VCaP (cell line): ENCODE measurements around the gene ABCA3.

Experiments
- H3K27ac ChIP-seq: fragments of 450-650 bp; 2 replicates; pipeline ENCODE4 v1.5.1; 2017
- TF ChIP-seq, protein P1 (sequence below): fragments of 450-650 bp; conservative IDR thresholded peaks from 2 replicates; pipeline ENCODE4 v1.5.1; 2017; ENCODE audit warnings: mild to moderate bottlenecking, moderate library complexity

ABCA3 gene

DNA sequence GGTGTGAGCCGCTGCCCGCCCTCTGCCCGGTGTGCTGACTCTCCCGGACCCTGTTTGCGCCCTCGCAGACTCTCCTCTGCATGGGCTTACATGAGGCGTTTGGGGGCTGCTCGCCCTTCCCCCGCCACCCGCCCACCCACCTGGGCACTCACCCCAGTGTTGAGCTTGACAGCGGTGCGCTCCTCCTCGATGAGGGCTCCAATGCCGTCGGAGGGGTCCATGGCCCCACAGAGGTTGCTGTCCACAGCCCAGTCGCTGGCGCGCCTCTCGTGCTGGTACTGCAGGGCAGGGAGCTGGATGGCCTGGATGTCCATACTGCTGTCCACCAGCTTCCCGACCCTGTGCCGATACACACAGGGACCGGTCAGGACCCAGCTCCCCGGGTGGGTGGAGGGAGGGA, 51.2 kb downstream of the ABCA3 start:
- no peak overlapping the region for H3K27ac ChIP-seq
- TF ChIP-seq, protein P1, sequence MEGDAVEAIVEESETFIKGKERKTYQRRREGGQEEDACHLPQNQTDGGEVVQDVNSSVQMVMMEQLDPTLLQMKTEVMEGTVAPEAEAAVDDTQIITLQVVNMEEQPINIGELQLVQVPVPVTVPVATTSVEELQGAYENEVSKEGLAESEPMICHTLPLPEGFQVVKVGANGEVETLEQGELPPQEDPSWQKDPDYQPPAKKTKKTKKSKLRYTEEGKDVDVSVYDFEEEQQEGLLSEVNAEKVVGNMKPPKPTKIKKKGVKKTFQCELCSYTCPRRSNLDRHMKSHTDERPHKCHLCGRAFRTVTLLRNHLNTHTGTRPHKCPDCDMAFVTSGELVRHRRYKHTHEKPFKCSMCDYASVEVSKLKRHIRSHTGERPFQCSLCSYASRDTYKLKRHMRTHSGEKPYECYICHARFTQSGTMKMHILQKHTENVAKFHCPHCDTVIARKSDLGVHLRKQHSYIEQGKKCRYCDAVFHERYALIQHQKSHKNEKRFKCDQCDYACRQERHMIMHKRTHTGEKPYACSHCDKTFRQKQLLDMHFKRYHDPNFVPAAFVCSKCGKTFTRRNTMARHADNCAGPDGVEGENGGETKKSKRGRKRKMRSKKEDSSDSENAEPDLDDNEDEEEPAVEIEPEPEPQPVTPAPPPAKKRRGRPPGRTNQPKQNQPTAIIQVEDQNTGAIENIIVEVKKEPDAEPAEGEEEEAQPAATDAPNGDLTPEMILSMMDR, result no peak

DNA sequence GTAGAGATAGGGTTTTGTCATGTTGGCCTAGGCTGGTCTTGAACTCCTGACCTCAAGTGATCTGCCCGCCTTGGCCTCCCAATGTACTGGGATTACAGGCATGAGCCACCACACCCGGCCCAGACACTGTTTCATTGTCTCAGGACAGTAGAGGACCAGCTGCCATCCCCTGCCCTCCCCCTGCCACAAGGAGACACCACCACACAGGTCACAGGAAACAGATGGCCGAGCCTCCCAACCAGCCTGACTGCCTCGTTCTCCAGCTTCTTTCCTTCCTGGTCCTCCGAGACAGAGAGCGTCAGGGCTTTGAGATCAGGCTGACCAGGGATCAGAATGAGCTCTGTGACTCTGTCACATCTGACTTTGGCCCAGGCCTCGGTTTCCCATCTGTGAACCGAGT, 51.8 kb downstream of the ABCA3 start:
- TF ChIP-seq, protein P1, result no peak
- no peak overlapping the region for H3K27ac ChIP-seq

DNA sequence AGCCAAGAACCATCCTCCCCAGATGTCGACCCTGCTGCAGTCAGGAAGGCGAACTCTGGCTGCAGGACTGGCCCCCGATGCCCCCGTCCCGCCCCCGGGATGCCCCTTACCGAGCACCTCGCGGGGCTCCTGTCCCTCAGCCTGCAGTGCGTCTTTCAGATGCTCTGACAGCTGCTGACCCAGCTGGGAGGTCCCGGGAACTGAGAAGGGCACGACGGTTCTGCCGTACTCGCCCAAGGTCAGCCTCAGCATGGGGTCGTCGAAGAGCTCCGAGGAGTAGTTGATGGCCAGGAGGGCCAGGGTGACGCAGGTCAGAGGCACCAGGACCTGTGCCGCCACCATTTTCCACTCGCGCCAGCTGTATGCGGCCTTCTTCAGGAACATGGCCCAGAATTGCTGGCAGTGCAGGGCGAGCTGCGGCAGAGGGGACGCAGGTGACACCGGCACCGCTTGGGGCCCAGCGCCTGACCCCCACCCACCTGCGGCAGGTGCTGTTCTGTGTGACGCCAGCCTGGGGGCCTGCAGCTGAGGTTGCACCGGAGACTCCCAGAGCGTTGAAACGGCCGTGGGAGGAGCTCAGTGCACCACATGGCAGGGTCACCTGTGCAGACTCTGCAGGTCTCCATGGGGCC, 52.5 kb downstream of the ABCA3 start:
- TF ChIP-seq, protein P1, result no peak
- no peak overlapping the region for H3K27ac ChIP-seq

DNA sequence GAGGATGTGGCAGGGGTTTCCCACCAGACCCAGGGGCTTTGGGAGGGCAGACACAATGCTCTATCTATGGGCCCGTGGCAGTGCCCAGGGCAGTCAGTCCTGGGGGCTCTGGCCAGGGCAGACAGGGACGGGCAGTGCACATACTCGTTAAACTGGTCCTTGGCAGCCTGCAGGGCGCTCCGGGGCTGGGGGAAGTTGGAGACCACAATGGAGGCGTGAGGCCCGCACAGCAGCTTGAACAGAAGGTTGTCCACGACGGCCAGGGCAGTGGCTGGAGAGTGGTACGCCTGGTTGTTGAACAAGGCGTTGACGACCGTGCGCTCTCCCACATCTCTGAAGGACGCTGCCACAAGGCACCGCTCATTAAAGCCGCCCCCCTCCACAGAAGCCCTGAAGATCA, 54.0 kb downstream of the ABCA3 start:
- no peak overlapping the region for H3K27ac ChIP-seq
- TF ChIP-seq, protein P1, result no peak

DNA sequence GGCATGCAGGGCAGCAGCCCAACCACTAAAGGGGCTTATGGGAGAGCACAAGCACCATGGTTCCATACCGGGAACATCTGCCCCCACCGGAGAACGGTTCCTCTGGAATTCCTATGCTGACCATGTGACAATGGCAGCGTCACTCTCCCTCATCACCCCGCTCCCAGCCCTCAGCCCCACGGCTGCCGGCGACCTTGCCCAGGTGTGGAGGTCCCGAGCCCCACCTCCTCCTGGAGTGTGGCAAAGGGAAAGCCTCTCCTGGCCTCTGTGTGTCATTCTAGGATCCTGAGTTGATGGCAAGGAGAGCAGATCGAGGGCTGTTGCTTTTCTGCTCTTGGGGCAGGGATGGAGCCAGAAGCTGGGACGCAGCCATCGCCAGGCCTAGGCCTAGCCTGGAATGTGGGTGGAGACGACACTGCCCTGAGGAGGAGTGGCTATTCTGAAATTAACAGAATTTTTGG, 54.8 kb downstream of the ABCA3 start:
- H3K27ac ChIP-seq, result no peak overlapping the region
- TF ChIP-seq, protein P1, result no peak

DNA sequence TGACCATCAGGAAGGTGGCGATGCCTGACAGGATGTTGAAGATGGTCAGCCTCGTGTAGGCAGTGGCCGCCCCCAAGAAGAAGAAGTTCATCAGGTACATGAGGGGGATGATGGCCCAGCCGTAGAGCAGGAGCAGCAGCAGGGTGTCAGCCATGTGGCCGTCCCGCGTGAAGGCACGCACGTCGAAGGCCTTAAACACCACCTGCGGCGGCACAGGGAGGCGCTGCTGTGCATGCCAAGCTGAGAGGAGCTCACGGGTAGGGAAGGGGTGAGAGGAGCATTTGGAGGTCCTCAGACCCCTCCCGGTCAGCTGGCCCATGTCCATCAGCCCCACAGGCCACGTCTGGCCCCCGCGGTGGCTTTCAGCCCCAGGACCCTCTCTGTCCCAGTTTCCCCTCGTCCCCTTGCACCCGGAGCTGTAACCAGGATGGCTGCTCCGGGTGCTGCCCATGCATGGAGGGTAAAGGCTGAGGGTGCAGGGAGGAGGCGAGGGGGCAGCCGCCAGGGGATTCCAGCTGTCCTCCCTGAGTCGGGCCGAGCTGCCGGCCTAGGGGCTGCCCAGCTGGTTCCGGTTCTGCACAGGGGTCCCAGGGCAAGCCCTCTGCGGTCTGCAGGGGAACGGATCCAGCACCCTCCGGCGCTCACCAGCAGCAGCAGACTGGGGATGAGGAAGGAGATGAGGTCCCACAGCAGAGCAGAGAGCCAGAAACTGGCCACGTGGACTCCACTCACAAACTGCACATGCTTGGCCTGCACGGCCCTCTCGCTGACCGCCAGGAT, 55.5 kb downstream of the ABCA3 start:
- TF ChIP-seq, protein P1, result no peak
- no peak overlapping the region for H3K27ac ChIP-seq

DNA sequence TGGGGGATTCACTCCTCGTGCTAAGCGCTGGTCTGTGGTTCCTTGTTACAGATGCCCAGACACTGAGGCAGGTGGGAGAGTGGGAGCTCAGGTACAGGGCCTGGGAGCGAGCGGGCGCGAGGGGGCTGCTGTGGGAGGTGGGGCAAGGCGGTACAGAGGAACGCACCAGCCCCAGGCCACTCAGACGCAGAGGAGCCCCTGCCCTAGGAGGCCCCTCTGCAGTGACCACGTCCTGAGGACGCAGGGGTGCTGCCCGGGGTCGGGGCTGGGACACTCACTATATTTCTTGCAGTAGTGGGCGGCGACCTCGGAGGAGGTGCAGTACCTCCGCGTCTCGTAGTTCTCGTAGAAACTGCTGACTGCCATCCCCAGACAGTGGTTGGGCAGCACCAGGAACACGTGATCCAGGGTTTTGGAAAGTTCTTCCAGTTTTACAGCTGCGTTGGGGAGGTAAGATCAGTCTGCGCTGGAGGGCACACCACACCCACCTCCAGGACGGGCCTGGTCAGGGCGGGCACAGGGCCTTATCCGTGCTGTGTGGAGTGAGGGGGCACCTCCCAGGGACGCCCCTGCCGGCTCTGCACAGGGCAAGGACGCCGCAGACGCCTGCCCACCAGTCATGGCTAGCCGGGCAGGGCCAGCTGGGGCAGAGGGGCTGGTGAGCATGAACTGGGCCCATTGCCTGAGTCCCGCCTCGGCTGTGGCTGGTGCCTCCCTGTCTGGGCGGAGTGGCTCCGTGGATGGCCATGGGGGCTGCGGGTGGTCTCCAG, 56.3 kb downstream of the ABCA3 start:
- TF ChIP-seq, protein P1, result no peak
- H3K27ac ChIP-seq, result no peak overlapping the region
